GM23338 (cell line): ENCODE data around the gene FAM13A. TPM values are rescaled to one million over a fixed set of nuclear protein-coding genes. Genes with fewer than 3 reads are reported as not detected.

ENCODE experiments used
- ATAC-seq: fragments of 200-7000 bp; cut with Tn5 transposase; 3 replicates; pipeline ENCODE4 v1.9.1; 2020
- DNase-seq: peaks from one replicate; pipeline ENCODE4 v3.0.0-alpha.2; 2015; ENCODE audit warnings: low spot score
- H2AFZ ChIP-seq: fragments of 200-600 bp; sonication (generic); 2 replicates; pipeline ENCODE4 v1.8.0; 2016; ENCODE audit warnings: antibody characterized with exemption, mild to moderate bottlenecking, moderate library complexity
- H3F3A ChIP-seq: fragments of 200-600 bp; sonication (generic); replicated peaks from 2 replicates; pipeline ENCODE4 v1.8.0; 2017; ENCODE audit warnings: antibody characterized with exemption, mixed run types, low read depth
- H3K27ac ChIP-seq: fragments of 200-600 bp; sonication (generic); 2 replicates; pipeline ENCODE4 v1.6.1; 2016; ENCODE audit warnings: low read depth
- H3K27me3 ChIP-seq: fragments of 200-600 bp; sonication (generic); 2 replicates; pipeline ENCODE4 v1.8.0; 2016; ENCODE audit warnings: mild to moderate bottlenecking, mixed run types, moderate library complexity; ENCODE audit not compliant: insufficient read depth
- H3K36me3 ChIP-seq: fragments of 200-600 bp; sonication (generic); 2 replicates; pipeline ENCODE4 v1.8.0; 2016; ENCODE audit warnings: mild to moderate bottlenecking; ENCODE audit not compliant: insufficient read depth
- H3K4me1 ChIP-seq: fragments of 200-600 bp; sonication (generic); 2 replicates; pipeline ENCODE4 v1.8.0; 2016; ENCODE audit warnings: mild to moderate bottlenecking, moderate library complexity; ENCODE audit not compliant: insufficient read depth
- H3K4me2 ChIP-seq: fragments of 200-600 bp; sonication (generic); 2 replicates; pipeline ENCODE4 v1.7.1; 2017; ENCODE audit warnings: mixed run types
- H3K4me3 ChIP-seq: fragments of 200-600 bp; sonication (generic); 2 replicates; pipeline ENCODE4 v1.6.1; 2016; ENCODE audit warnings: mixed run types
- H3K79me2 ChIP-seq: fragments of 200-600 bp; sonication (generic); replicated peaks from 2 replicates; pipeline ENCODE4 v1.8.0; 2017; ENCODE audit warnings: mild to moderate bottlenecking; ENCODE audit not compliant: insufficient read depth
- H3K9me2 ChIP-seq: fragments of 200-600 bp; sonication (generic); 2 replicates; pipeline ENCODE4 v1.8.0; 2017; ENCODE audit not compliant: insufficient read depth
- H4K20me1 ChIP-seq: fragments of 200-600 bp; sonication (generic); replicated peaks from 2 replicates; pipeline ENCODE4 v1.8.0; 2017; ENCODE audit warnings: mild to moderate bottlenecking; ENCODE audit not compliant: insufficient read depth
- H3K27ac Mint-ChIP-seq: 2 replicates; pipeline ENCODE4 v1.8.0; 2020; ENCODE audit warnings: inconsistent platforms, mild to moderate bottlenecking, moderate library complexity, mixed read lengths
- H3K27me3 Mint-ChIP-seq: 3 replicates; pipeline ENCODE4 v1.8.0; 2022; ENCODE audit warnings: low read depth, mild to moderate bottlenecking, moderate library complexity, mixed read lengths, inconsistent platforms; ENCODE audit not compliant: insufficient read depth, poor library complexity
- H3K36me3 Mint-ChIP-seq: 3 replicates; pipeline ENCODE4 v1.8.0; 2021; ENCODE audit warnings: low read depth, mild to moderate bottlenecking, inconsistent platforms, moderate library complexity, mixed read lengths
- H3K4me1 Mint-ChIP-seq: 3 replicates; pipeline ENCODE4 v1.8.0; 2020; ENCODE audit warnings: mild to moderate bottlenecking, inconsistent platforms, mixed read lengths
- H3K4me3 Mint-ChIP-seq: 3 replicates; pipeline ENCODE4 v1.8.0; 2021; ENCODE audit warnings: moderate library complexity, mild to moderate bottlenecking, inconsistent platforms, mixed read lengths
- H3K9me3 Mint-ChIP-seq: 3 replicates; pipeline ENCODE4 v1.8.0; 2020; ENCODE audit warnings: moderate library complexity, mild to moderate bottlenecking, inconsistent platforms, mixed read lengths
- CREB1 ChIP-seq: fragments of 250-450 bp; sonication (Bioruptor Pico); IDR thresholded peaks from 2 replicates; pipeline ENCODE4 v1.5.0; 2020; ENCODE audit warnings: low read depth, mild to moderate bottlenecking, moderate library complexity
- ETS1 ChIP-seq: IDR thresholded peaks from 2 replicates; pipeline ENCODE4 v1.6.1; 2016; ENCODE audit warnings: antibody characterized with exemption
- EZH2 ChIP-seq: fragments of 200-600 bp; sonication (generic); IDR thresholded peaks from one replicate; pipeline ENCODE4 v1.8.0; 2017; ENCODE audit warnings: antibody characterized with exemption, mild to moderate bottlenecking, low read depth; ENCODE audit not compliant: unreplicated experiment
- EZH2phosphoT487 ChIP-seq: fragments of 200-600 bp; sonication (generic); IDR thresholded peaks from one replicate; pipeline ENCODE4 v1.8.1; 2018; ENCODE audit warnings: antibody characterized with exemption; ENCODE audit not compliant: unreplicated experiment
- JUNB ChIP-seq: IDR thresholded peaks from one replicate; pipeline ENCODE4 v1.6.1; 2016; ENCODE audit warnings: antibody characterized with exemption; ENCODE audit not compliant: unreplicated experiment
- NANOG ChIP-seq: IDR thresholded peaks from 2 replicates; pipeline ENCODE4 v1.6.1; 2016; ENCODE audit warnings: antibody characterized with exemption, borderline replicate concordance
- POLR2AphosphoS5 ChIP-seq: IDR thresholded peaks from 2 replicates; pipeline ENCODE4 v1.6.1; 2016; ENCODE audit warnings: antibody characterized with exemption, low read depth
- STAT1 ChIP-seq: IDR thresholded peaks from one replicate; pipeline ENCODE4 v1.6.1; 2016; ENCODE audit warnings: antibody characterized with exemption; ENCODE audit not compliant: unreplicated experiment
- ZNF331 ChIP-seq: fragments of 250-450 bp; sonication (Bioruptor Pico); IDR thresholded peaks from 2 replicates; pipeline ENCODE4 v1.5.0; 2020; ENCODE audit warnings: low read depth, mild to moderate bottlenecking, moderate library complexity
- ZNF462 ChIP-seq: fragments of 250-450 bp; sonication (Bioruptor Pico); IDR thresholded peaks from 2 replicates; pipeline ENCODE4 v1.5.0; 2020; ENCODE audit warnings: mild to moderate bottlenecking, moderate library complexity
- polyA plus RNA-seq: library from polyadenylated mRNA; unstranded; fragments of >200 nt; fragmentation: Nextera tagmentation; extraction: Ambion mirVana; gene quantifications from 2 replicates; pipeline ENCODE4 v1.2.1, GENCODE V29; 2016
- total RNA-seq: library from RNA; depleted of rRNA; stranded (reverse); fragments of >200 nt; shearing (Covaris generic); gene quantifications from 2 replicates; pipeline ENCODE4 v1.2.3, GENCODE V29; 2014

FAM13A gene
- total and polyA plus RNA-seq, 2 experiments from 2014 or later = 13.9 to 28.4 TPM

GRCh38 chr4:88780389-88780788 lies 276.6 kb downstream of the FAM13A start:
- Histone ChIP-seq H3K9me2 (peaks cover 9% of the 10 kb centered on the region; the same call in 1 of the 2 replicates), H3K4me3 (no peak overlapping the region), H3K4me2 (no peak overlapping the region), H2AFZ (no peak overlapping the region), H3K27ac (no peak overlapping the region), H3K36me3 (no peaks in the 10 kb centered on the region), H3K27me3 (no peaks in the 10 kb centered on the region), H3F3A (no peaks in the 10 kb centered on the region), H4K20me1 (no peaks in the 10 kb centered on the region), H3K4me1 (no peaks in the 10 kb centered on the region), H3K79me2 (no peaks in the 10 kb centered on the region)
- Mint-ChIP-seq H3K4me1 (no peaks in the 10 kb centered on the region), H3K27me3 (no peaks in the 10 kb centered on the region), H3K9me3 (no peaks in the 10 kb centered on the region), H3K36me3 (no peaks in the 10 kb centered on the region; the same call in 2 of the 3 replicates), H3K27ac (no peak overlapping the region), H3K4me3 (no peak overlapping the region)
- DNase-seq = no peak
- ATAC-seq = no peak
- TF ChIP-seq ETS1 = no peak

GRCh38 chr4:88779431-88779830 lies 277.6 kb downstream of the FAM13A start:
- H3K27me3 Mint-ChIP-seq = no peaks in the 10 kb centered on the region
- no peak for ATAC-seq
- H3K27ac Mint-ChIP-seq = no peak overlapping the region
- no peaks in the 10 kb centered on the region for H3K36me3 ChIP-seq
- no peak overlapping the region for H3K4me3 ChIP-seq
- H3K9me2 ChIP-seq = peaks cover 13% of the 10 kb centered on the region; the same call in 1 of the 2 replicates
- H3F3A ChIP-seq = no peaks in the 10 kb centered on the region
- H2AFZ ChIP-seq = no peak overlapping the region
- TF ChIP-seq CREB1 (CRISPR knock-in tag) (no peak), EZH2phosphoT487 (no peak), EZH2 (no peak), POLR2AphosphoS5 (no peak), STAT1 (no peak), JUNB (no peak), ZNF331 (CRISPR knock-in tag) (no peak)
- H3K36me3 Mint-ChIP-seq = peaks cover 6% of the 10 kb centered on the region; the same call in 1 of the 3 replicates
- H3K9me3 Mint-ChIP-seq = no peaks in the 10 kb centered on the region
- no peaks in the 10 kb centered on the region for H3K4me1 Mint-ChIP-seq
- H3K27ac ChIP-seq = no peak overlapping the region
- H3K27me3 ChIP-seq = no peaks in the 10 kb centered on the region
- H3K4me1 ChIP-seq = no peaks in the 10 kb centered on the region
- no peak overlapping the region for H3K4me2 ChIP-seq
- H4K20me1 ChIP-seq = no peaks in the 10 kb centered on the region
- no peak overlapping the region for H3K4me3 Mint-ChIP-seq
- no peaks in the 10 kb centered on the region for H3K79me2 ChIP-seq
- DNase-seq = no peak

GRCh38 chr4:88775529-88775928 lies 281.5 kb downstream of the FAM13A start:
- H3K27ac Mint-ChIP-seq = no peak overlapping the region
- Histone ChIP-seq H3K4me3 (no peak overlapping the region), H4K20me1 (no peaks in the 10 kb centered on the region), H2AFZ (no peak overlapping the region), H3K9me2 (peaks cover 18% of the 10 kb centered on the region), H3K36me3 (no peaks in the 10 kb centered on the region), H3F3A (no peaks in the 10 kb centered on the region), H3K27ac (no peak overlapping the region), H3K4me2 (no peak overlapping the region), H3K27me3 (no peaks in the 10 kb centered on the region), H3K4me1 (no peaks in the 10 kb centered on the region), H3K79me2 (no peaks in the 10 kb centered on the region)
- no peak for ATAC-seq
- no peaks in the 10 kb centered on the region for H3K4me1 Mint-ChIP-seq
- no peak overlapping the region for H3K4me3 Mint-ChIP-seq
- no peak for DNase-seq
- no peaks in the 10 kb centered on the region for H3K27me3 Mint-ChIP-seq
- H3K9me3 Mint-ChIP-seq = no peaks in the 10 kb centered on the region
- peaks cover 6% of the 10 kb centered on the region; the same call in 1 of the 3 replicates for H3K36me3 Mint-ChIP-seq
- TF ChIP-seq EZH2 = no peak
- TF ChIP-seq CREB1 (CRISPR knock-in tag) = no peak
- TF ChIP-seq ZNF462 (CRISPR knock-in tag) = no peak
- no peak for TF ChIP-seq EZH2phosphoT487
- no peak for TF ChIP-seq STAT1
- TF ChIP-seq NANOG = no peak
- TF ChIP-seq JUNB = no peak
- no peak for TF ChIP-seq ZNF331 (CRISPR knock-in tag)
